MG63 (cell line): ENCODE data around the gene LINGO3. TPM values are rescaled to one million over a fixed set of nuclear protein-coding genes. Genes with fewer than 3 reads are reported as not detected.

Source experiments
- DNase-seq: peaks from one replicate; pipeline ENCODE4 v3.0.0-alpha.2; 2020
- H3K27me3 ChIP-seq: fragments of 250-450 bp; sonication (Bioruptor Pico); 2 replicates; pipeline ENCODE4 v1.5.1; 2020; ENCODE audit warnings: mild to moderate bottlenecking, moderate library complexity
- H3K36me3 ChIP-seq: fragments of 250-450 bp; sonication (Bioruptor Pico); 2 replicates; pipeline ENCODE4 v1.5.1; 2020; ENCODE audit warnings: mild to moderate bottlenecking, moderate library complexity
- H3K4me3 ChIP-seq: fragments of 250-450 bp; sonication (Bioruptor Pico); 2 replicates; pipeline ENCODE4 v1.5.1; 2020; ENCODE audit warnings: mild to moderate bottlenecking, moderate library complexity
- H3K9me3 ChIP-seq: fragments of 250-450 bp; sonication (Bioruptor Pico); 2 replicates; pipeline ENCODE4 v1.5.1; 2020; ENCODE audit warnings: mild to moderate bottlenecking, moderate library complexity
- total RNA-seq: library from RNA; depleted of rRNA; stranded (reverse); fragments of >200 nt; shearing (Covaris generic); gene quantifications from 2 replicates; pipeline ENCODE4 v1.2.3, GENCODE V29; 2014; ENCODE audit warnings: low replicate concordance

Gene LINGO3
- total RNA-seq, 1 experiment from 2014 or later: not detected

GRCh38 chr19:2280633-2281264 is 27.2 kb downstream of the LINGO3 start:
- no peaks in the 10 kb centered on the region for H3K9me3 ChIP-seq
- H3K27me3 ChIP-seq: no peaks in the 10 kb centered on the region
- no peak for DNase-seq
- no peaks in the 10 kb centered on the region for H3K36me3 ChIP-seq
- H3K4me3 ChIP-seq: no peak overlapping the region

GRCh38 chr19:2278459-2279158 is 29.3 kb downstream of the LINGO3 start:
- Histone ChIP-seq H3K9me3 (no peaks in the 10 kb centered on the region), H3K4me3 (no peak overlapping the region), H3K36me3 (peaks cover 7% of the 10 kb centered on the region), H3K27me3 (no peaks in the 10 kb centered on the region)
- DNase-seq: no peak

- DNase-seq: no peak
- no peaks in the 10 kb centered on the region for H3K27me3 ChIP-seq
- no peak overlapping the region for H3K4me3 ChIP-seq
- no peaks in the 10 kb centered on the region for H3K9me3 ChIP-seq
- H3K36me3 ChIP-seq: peaks cover 19% of the 10 kb centered on the region
Measured at GRCh38 chr19:2277138-2277537, 30.8 kb downstream of the LINGO3 start.

GRCh38 chr19:2276429-2276986 is 31.4 kb downstream of the LINGO3 start:
- DNase-seq: no peak

GRCh38 chr19:2275588-2276428 is 32.1 kb downstream of the LINGO3 start:
- Histone ChIP-seq H3K36me3 (peaks cover 31% of the 10 kb centered on the region), H3K9me3 (no peaks in the 10 kb centered on the region), H3K27me3 (no peaks in the 10 kb centered on the region), H3K4me3 (no peak overlapping the region)
- DNase-seq: no peak

More at GRCh38 chr19:2276429-2276986, 31.4 kb downstream of the LINGO3 start:
- Histone ChIP-seq H3K9me3 (no peaks in the 10 kb centered on the region), H3K36me3 (peaks cover 24% of the 10 kb centered on the region), H3K27me3 (no peaks in the 10 kb centered on the region), H3K4me3 (no peak overlapping the region)

GRCh38 chr19:2274931-2275535 is 32.9 kb downstream of the LINGO3 start:
- peak; percentile 33 for DNase-seq
- Histone ChIP-seq H3K27me3 (no peaks in the 10 kb centered on the region), H3K36me3 (peaks cover 36% of the 10 kb centered on the region), H3K9me3 (no peaks in the 10 kb centered on the region), H3K4me3 (no peak overlapping the region)

- Histone ChIP-seq H3K4me3 (no peak overlapping the region), H3K36me3 (peaks cover 36% of the 10 kb centered on the region), H3K27me3 (no peaks in the 10 kb centered on the region), H3K9me3 (no peaks in the 10 kb centered on the region)
- DNase-seq: no peak
Measured at GRCh38 chr19:2274185-2274711, 33.7 kb downstream of the LINGO3 start.

GRCh38 chr19:2273356-2274184 is 34.4 kb downstream of the LINGO3 start:
- no peaks in the 10 kb centered on the region for H3K27me3 ChIP-seq
- no peaks in the 10 kb centered on the region for H3K9me3 ChIP-seq
- H3K36me3 ChIP-seq: peaks cover 36% of the 10 kb centered on the region
- no peak overlapping the region for H3K4me3 ChIP-seq
- peak; percentile 36 for DNase-seq

- peak; percentile 63 for DNase-seq
- Histone ChIP-seq H3K27me3 (no peaks in the 10 kb centered on the region), H3K4me3 (peak overlapping the region; percentile 77), H3K9me3 (no peaks in the 10 kb centered on the region), H3K36me3 (peaks cover 36% of the 10 kb centered on the region)
Measured at GRCh38 chr19:2271234-2272103, 36.5 kb downstream of the LINGO3 start.

- Histone ChIP-seq H3K36me3 (peaks cover 36% of the 10 kb centered on the region), H3K9me3 (no peaks in the 10 kb centered on the region), H3K27me3 (no peaks in the 10 kb centered on the region), H3K4me3 (peak overlapping the region; percentile 77)
- DNase-seq: peak; percentile 67
Measured at GRCh38 chr19:2270423-2271233, 37.3 kb downstream of the LINGO3 start.

GRCh38 chr19:2270157-2270422 is 37.9 kb downstream of the LINGO3 start:
- Histone ChIP-seq H3K9me3 (no peaks in the 10 kb centered on the region), H3K4me3 (peak overlapping the region; percentile 77), H3K27me3 (no peaks in the 10 kb centered on the region), H3K36me3 (peaks cover 36% of the 10 kb centered on the region)
- DNase-seq: no peak

GRCh38 chr19:2269244-2270156 is 38.5 kb downstream of the LINGO3 start:
- Histone ChIP-seq H3K36me3 (peaks cover 36% of the 10 kb centered on the region), H3K9me3 (no peaks in the 10 kb centered on the region), H3K27me3 (no peaks in the 10 kb centered on the region), H3K4me3 (peak overlapping the region; percentile 77)
- peak; percentile 93 for DNase-seq

- no peaks in the 10 kb centered on the region for H3K27me3 ChIP-seq
- peaks cover 31% of the 10 kb centered on the region for H3K36me3 ChIP-seq
- no peaks in the 10 kb centered on the region for H3K9me3 ChIP-seq
- no peak for DNase-seq
- peak overlapping the region; percentile 77 for H3K4me3 ChIP-seq
Measured at GRCh38 chr19:2268861-2269243, 39.1 kb downstream of the LINGO3 start.

GRCh38 chr19:2268480-2268830 is 39.5 kb downstream of the LINGO3 start:
- H3K27me3 ChIP-seq: no peaks in the 10 kb centered on the region
- no peaks in the 10 kb centered on the region for H3K9me3 ChIP-seq
- H3K4me3 ChIP-seq: peak overlapping the region; percentile 77
- peaks cover 27% of the 10 kb centered on the region for H3K36me3 ChIP-seq
- no peak for DNase-seq
